K562 (cell line): ENCODE results near the gene HYAL3. TPM values are rescaled to one million over a fixed set of nuclear protein-coding genes. Genes with fewer than 3 reads are reported as not detected.

Source experiments
- BCL6 ChIP-seq: fragments of 250-450 bp; sonication (Bioruptor Pico); IDR thresholded peaks from 2 replicates; pipeline ENCODE4 v1.4.0; 2020
- DPF2 ChIP-seq: fragments of 450-650 bp; IDR thresholded peaks from 2 replicates; pipeline ENCODE4 v1.6.1; 2016
- KLF13 ChIP-seq: fragments of 450-650 bp; IDR thresholded peaks from 2 replicates; pipeline ENCODE4 v1.6.1; 2016; ENCODE audit warnings: missing genetic modification characterization, low read depth, mild to moderate bottlenecking, missing compliant biosample characterization, moderate library complexity, borderline replicate concordance
- MBD2 ChIP-seq: sonication (generic); IDR thresholded peaks from 2 replicates; pipeline ENCODE4 v1.6.1; 2016; ENCODE audit warnings: low read depth, borderline replicate concordance
- MNT ChIP-seq, 2 experiments: fragments of 450-650 bp; conservative IDR thresholded peaks; 2 replicates each; pipeline ENCODE4 v1.6.1; 2017; ENCODE audit warnings: mild to moderate bottlenecking in 2 of 2, moderate library complexity in 2 of 2
- PTTG1 ChIP-seq: fragments of 450-650 bp; IDR thresholded peaks from 2 replicates; pipeline ENCODE4 v1.6.1; 2016; ENCODE audit warnings: low read depth, mild to moderate bottlenecking, missing genetic modification characterization, missing compliant biosample characterization
- SMAD4 ChIP-seq: fragments of 250-450 bp; sonication (Bioruptor Pico); conservative IDR thresholded peaks from 2 replicates; pipeline ENCODE4 v1.8.0; 2021; ENCODE audit warnings: inconsistent platforms, mild to moderate bottlenecking, moderate library complexity
- TEAD1 ChIP-seq, 2 experiments: fragments of 450-650 bp in 1 of 2; sonication (generic) in 1 of 2; formaldehyde crosslinking; IDR thresholded peaks; 2 replicates each; pipeline versions ENCODE4 v1.4.0 to v1.8.0; 2020 to 2022; ENCODE audit warnings: mild to moderate bottlenecking in 2 of 2, missing genetic modification reagents in 1 of 2
- TFE3 ChIP-seq: fragments of 450-650 bp; formaldehyde crosslinking; IDR thresholded peaks from 2 replicates; pipeline ENCODE4 v1.4.0; 2020; ENCODE audit warnings: mild to moderate bottlenecking, mixed read lengths
- ZBTB17 ChIP-seq: fragments of 450-650 bp; formaldehyde crosslinking; IDR thresholded peaks from 2 replicates; pipeline ENCODE4 v1.4.0; 2020; ENCODE audit warnings: mild to moderate bottlenecking
- ZBTB9 ChIP-seq: fragments of 450-650 bp; formaldehyde crosslinking; IDR thresholded peaks from 2 replicates; pipeline ENCODE4 v1.4.0; 2020; ENCODE audit warnings: mild to moderate bottlenecking, moderate library complexity
- ZNF143 ChIP-seq: sonication (generic); formaldehyde crosslinking; IDR thresholded peaks from 2 replicates; pipeline ENCODE4 v1.9.0; 2022; ENCODE audit warnings: mild to moderate bottlenecking, missing genetic modification reagents
- polyA plus RNA-seq, 8 experiments: library from polyadenylated mRNA; depleted of rRNA in 4 of 8; stranded (reverse) in 5 of 8; unstranded in 3 of 8; fragments of >200 nt; fragmentation: Nextera tagmentation in 2 of 8; fragmentation: Illumina TruSeq in 1 of 8; extraction: Ambion mirVana in 2 of 8; extraction: Trizol in 1 of 8; gene quantifications; 2 replicates each; pipeline versions ENCODE4 v1.2.1 to v1.2.3, GENCODE V29; 2011 to 2014; ENCODE audit warnings: inconsistent platforms in 1 of 8, missing spikeins in 1 of 8
- total RNA-seq, 7 experiments: library from RNA; depleted of rRNA in 6 of 7; stranded (reverse); fragments of >200 nt in 6 of 7; fragmentation: Illumina TruSeq in 2 of 7; extraction: Trizol in 2 of 7; gene quantifications; 2 replicates each; pipeline versions ENCODE4 v1.2.1 to v1.2.3, GENCODE V29; 2011 to 2021; ENCODE audit warnings: low replicate concordance in 1 of 7
- TF ChIP-seq, protein P1 (sequence below): fragments of 250-450 bp; sonication (Bioruptor Pico); IDR thresholded peaks from 2 replicates; pipeline ENCODE4 v1.4.0; 2020; ENCODE audit warnings: mild to moderate bottlenecking

Gene HYAL3
- total and polyA plus RNA-seq, 9 of the 15 experiments (the other 6 are each of a cell fraction or from before 2014, with no cell fraction given) = 0.38 to 9.1 (median 6.8) TPM

GRCh38 chr3:50292159-50293078, 6.8 kb downstream of the HYAL3 start, which contains the start of gene IFRD2 (continued):
- TF ChIP-seq ZBTB9 (CRISPR knock-in tag) = peak; percentile 95
- 0 out of 2 replicates have a peak, but pooled peaks have one; percentile 8 for TF ChIP-seq TFE3 (CRISPR knock-in tag)
- peak; percentile 99 for TF ChIP-seq ZNF143 (CRISPR knock-in tag)
- TF ChIP-seq KLF13 (tag) = peak; percentile 89
- TF ChIP-seq DPF2 = no peak
- peak in 1 of 2 experiments; percentile 92; a peak in 3 of 4 replicates for TF ChIP-seq TEAD1 (CRISPR knock-in tag; IDR thresholded peaks at IDR 0.05)
- peak; percentile 98 to 99 for TF ChIP-seq MNT (conservative IDR thresholded peaks at IDR 0.05)
- TF ChIP-seq PTTG1 (tag) = 0 out of 2 replicates have a peak, but pooled peaks have one; percentile 23
- peak; percentile 87 for TF ChIP-seq ZBTB17 (CRISPR knock-in tag)
- peak; percentile 89 for TF ChIP-seq SMAD4
- TF ChIP-seq, protein P1, sequence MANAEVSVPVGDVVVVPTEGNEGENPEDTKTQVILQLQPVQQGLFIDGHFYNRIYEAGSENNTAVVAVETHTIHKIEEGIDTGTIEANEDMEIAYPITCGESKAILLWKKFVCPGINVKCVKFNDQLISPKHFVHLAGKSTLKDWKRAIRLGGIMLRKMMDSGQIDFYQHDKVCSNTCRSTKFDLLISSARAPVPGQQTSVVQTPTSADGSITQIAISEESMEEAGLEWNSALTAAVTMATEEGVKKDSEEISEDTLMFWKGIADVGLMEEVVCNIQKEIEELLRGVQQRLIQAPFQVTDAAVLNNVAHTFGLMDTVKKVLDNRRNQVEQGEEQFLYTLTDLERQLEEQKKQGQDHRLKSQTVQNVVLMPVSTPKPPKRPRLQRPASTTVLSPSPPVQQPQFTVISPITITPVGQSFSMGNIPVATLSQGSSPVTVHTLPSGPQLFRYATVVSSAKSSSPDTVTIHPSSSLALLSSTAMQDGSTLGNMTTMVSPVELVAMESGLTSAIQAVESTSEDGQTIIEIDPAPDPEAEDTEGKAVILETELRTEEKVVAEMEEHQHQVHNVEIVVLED = peak; percentile 93
- TF ChIP-seq BCL6 (CRISPR knock-in tag) = peak; percentile 82
- TF ChIP-seq MBD2 = peak; percentile 99
